Measurements from ENCODE around the gene CNTNAP2. TPM values are rescaled to one million over a fixed set of nuclear protein-coding genes. Genes with fewer than 3 reads are reported as not detected.
"Not testable (repeated sequence)": the region's sequence is repeated elsewhere in the genome, so short reads cannot be mapped to it uniquely, and the experiment has no call there.

Gene CNTNAP2
- total and polyA plus RNA-seq, 2 donors: 5.1 to 10.3 TPM

DNA sequence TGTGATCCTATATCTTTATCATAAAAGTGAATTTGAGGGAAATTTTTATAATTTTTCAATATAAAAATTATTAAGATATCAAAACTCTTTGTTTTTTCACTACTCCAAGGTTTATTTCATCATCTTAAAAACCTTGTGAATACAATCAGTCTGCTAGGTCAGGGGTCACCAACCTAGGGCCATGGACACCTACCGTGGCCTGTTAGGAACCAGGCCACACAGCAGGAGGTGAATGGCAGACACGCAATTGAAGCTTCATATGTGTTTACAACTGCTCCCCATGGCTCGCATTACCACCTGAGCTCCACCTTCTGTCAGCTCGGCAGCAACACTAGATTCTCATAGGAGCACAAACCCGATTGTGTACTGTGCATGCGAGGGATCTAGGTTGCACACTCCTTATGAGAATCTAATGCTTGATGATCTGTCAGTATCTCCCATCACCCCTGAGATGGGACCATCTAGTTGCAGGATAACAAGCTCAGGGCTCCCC lies 2202.8 kb downstream of the CNTNAP2 start:
- no peak overlapping the region for H3K27ac ChIP-seq (ENCODE audit: low read depth in 1 of 2, low read length in 1 of 2)
- H3K4me1 ChIP-seq (ENCODE audit: control insufficient read depth in 2 of 2, insufficient read depth in 2 of 2, low read length in 2 of 2): no peaks in the 10 kb centered on the region
- H3K36me3 ChIP-seq (ENCODE audit: control insufficient read depth in 2 of 2, insufficient read depth in 2 of 2, low read length in 1 of 2): no peaks in the 10 kb centered on the region
- WGBS: 95% methylated on average over 6 of the region's 6 CpGs
- no peak overlapping the region for H3K4me3 ChIP-seq (ENCODE audit: low read length in 2 of 2)
- no peaks in the 10 kb centered on the region for H3K9me3 ChIP-seq (ENCODE audit: control insufficient read depth in 2 of 2, insufficient read depth in 1 of 2, low read length in 1 of 2)
- DNase-seq (ENCODE audit: low read depth in 6 of 9, low spot score in 9 of 9): no peak
- no peaks in the 10 kb centered on the region for H3K27me3 ChIP-seq (ENCODE audit: control insufficient read depth in 2 of 2, insufficient read depth in 1 of 2, low read length in 1 of 2)

DNA sequence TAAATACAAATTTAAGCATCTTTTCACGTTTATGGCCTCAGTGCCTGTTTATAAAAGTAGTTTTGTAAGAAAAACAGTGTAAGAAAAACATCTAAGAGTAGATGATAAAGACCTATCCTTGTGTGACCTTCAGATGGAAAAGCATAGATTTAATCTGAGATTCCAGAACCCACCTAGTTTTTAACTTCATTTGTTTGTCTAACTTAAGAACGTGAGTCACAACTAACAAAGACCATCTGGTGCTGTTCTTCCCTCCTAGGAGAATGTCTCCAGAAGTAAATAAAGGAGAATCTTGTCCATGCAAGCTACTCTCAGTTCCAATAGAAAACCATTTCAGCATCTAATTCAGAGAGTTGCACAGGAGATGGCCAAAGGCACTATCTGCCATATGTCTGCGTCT lies 2208.6 kb downstream of the CNTNAP2 start:
- no peak overlapping the region for H3K4me3 ChIP-seq (ENCODE audit: low read length in 2 of 2)
- H3K9me3 ChIP-seq (ENCODE audit: control insufficient read depth in 2 of 2, insufficient read depth in 1 of 2, low read length in 1 of 2): peaks cover 0 to 6% of the 10 kb centered on the region in 2 donors
- 93% methylated on average over 3 of the region's 3 CpGs for WGBS
- H3K36me3 ChIP-seq (ENCODE audit: control insufficient read depth in 2 of 2, insufficient read depth in 2 of 2, low read length in 1 of 2): no peaks in the 10 kb centered on the region
- no peaks in the 10 kb centered on the region for H3K4me1 ChIP-seq (ENCODE audit: control insufficient read depth in 2 of 2, insufficient read depth in 2 of 2, low read length in 2 of 2)
- no peak overlapping the region for H3K27ac ChIP-seq (ENCODE audit: low read depth in 1 of 2, low read length in 1 of 2)
- H3K27me3 ChIP-seq (ENCODE audit: control insufficient read depth in 2 of 2, insufficient read depth in 1 of 2, low read length in 1 of 2): no peaks in the 10 kb centered on the region
- DNase-seq (ENCODE audit: low read depth in 6 of 9, low spot score in 9 of 9): no peak

GRCh38 chr7:148327379-148327778 lies 2210.8 kb downstream of the CNTNAP2 start:
- no peak for DNase-seq (ENCODE audit: low read depth in 6 of 9, low spot score in 9 of 9)
- Histone ChIP-seq H3K9me3 (ENCODE audit: control insufficient read depth in 2 of 2, insufficient read depth in 1 of 2, low read length in 1 of 2) (peaks cover 0 to 21% of the 10 kb centered on the region in 2 donors), H3K36me3 (ENCODE audit: control insufficient read depth in 2 of 2, insufficient read depth in 2 of 2, low read length in 1 of 2) (no peaks in the 10 kb centered on the region), H3K4me1 (ENCODE audit: control insufficient read depth in 2 of 2, insufficient read depth in 2 of 2, low read length in 2 of 2) (no peaks in the 10 kb centered on the region), H3K4me3 (ENCODE audit: low read length in 2 of 2) (no peak overlapping the region), H3K27ac (ENCODE audit: low read depth in 1 of 2, low read length in 1 of 2) (no peak overlapping the region), H3K27me3 (ENCODE audit: control insufficient read depth in 2 of 2, insufficient read depth in 1 of 2, low read length in 1 of 2) (no peaks in the 10 kb centered on the region)
- 71% methylated on average over 1 of the region's 1 CpG for WGBS

DNA sequence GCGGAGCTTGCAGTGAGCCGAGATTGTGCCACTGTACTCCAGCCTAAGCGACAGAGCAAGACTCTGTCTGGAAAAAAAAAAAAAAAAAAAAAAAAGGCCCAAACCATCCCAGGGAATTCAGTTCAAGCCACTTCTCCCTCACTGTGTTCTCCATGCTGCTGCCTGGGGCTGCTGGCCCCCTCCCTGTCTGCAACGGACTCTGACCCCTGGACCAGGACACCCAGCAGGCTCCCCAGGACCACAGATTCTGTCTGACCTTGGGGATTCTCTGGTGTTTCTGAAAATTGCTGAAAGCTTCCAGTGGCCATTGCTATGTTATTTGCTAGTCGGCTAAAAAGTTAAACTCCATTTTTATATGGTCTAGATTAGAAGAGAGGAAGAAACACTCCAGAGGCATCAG lies 2212.3 kb downstream of the CNTNAP2 start:
- H3K36me3 ChIP-seq (ENCODE audit: control insufficient read depth in 2 of 2, insufficient read depth in 2 of 2, low read length in 1 of 2): no peaks in the 10 kb centered on the region
- no peak overlapping the region for H3K4me3 ChIP-seq (ENCODE audit: low read length in 2 of 2)
- DNase-seq (ENCODE audit: low read depth in 6 of 9, low spot score in 9 of 9): no peak
- H3K27me3 ChIP-seq (ENCODE audit: control insufficient read depth in 2 of 2, insufficient read depth in 1 of 2, low read length in 1 of 2): no peaks in the 10 kb centered on the region
- WGBS: 95% methylated on average over 5 of the region's 5 CpGs
- H3K9me3 ChIP-seq (ENCODE audit: control insufficient read depth in 2 of 2, insufficient read depth in 1 of 2, low read length in 1 of 2): peaks cover 0 to 21% of the 10 kb centered on the region in 2 donors
- no peaks in the 10 kb centered on the region for H3K4me1 ChIP-seq (ENCODE audit: control insufficient read depth in 2 of 2, insufficient read depth in 2 of 2, low read length in 2 of 2)
- H3K27ac ChIP-seq (ENCODE audit: low read depth in 1 of 2, low read length in 1 of 2): no peak overlapping the region

DNA sequence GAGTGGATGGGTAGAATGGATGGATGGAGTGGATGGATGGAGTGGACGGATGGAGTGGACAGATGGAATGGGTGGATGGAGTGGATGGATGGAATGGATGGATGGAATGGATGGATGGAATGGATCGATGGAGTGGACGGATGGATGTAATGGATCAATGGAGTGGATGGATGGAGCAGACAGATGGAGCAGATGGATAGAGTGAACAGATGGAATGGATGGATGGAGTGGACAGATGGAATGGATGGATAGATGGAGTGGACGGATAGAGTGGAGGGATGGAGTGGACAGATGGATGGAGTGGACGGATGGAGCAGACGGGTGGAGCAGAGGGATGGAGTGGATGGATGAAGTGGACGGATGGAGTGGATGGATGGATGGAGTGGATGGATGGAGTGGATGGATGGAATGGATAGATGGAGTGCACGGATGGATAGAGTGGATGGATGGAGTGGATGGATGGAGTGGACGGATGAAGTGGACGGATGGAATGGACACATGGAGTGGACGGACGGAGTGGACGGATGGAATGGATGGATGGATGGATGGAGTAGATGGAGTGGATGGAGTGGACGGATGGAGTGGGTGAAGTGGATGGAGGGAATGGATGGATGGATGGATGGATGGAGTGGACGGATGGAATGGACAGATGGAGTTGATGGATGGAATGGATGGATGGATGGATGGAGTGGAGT lies 2213.7 kb downstream of the CNTNAP2 start:
- Histone ChIP-seq H3K36me3 (ENCODE audit: control insufficient read depth in 2 of 2, insufficient read depth in 2 of 2, low read length in 1 of 2) (no peaks in the 10 kb centered on the region), H3K27ac (ENCODE audit: low read depth in 1 of 2, low read length in 1 of 2) (no peak overlapping the region), H3K4me3 (ENCODE audit: low read length in 2 of 2) (no peak overlapping the region), H3K9me3 (ENCODE audit: control insufficient read depth in 2 of 2, insufficient read depth in 1 of 2, low read length in 1 of 2) (peaks cover 0 to 21% of the 10 kb centered on the region in 2 donors), H3K27me3 (ENCODE audit: control insufficient read depth in 2 of 2, insufficient read depth in 1 of 2, low read length in 1 of 2) (peaks cover 0 to 3% of the 10 kb centered on the region in 2 donors), H3K4me1 (ENCODE audit: control insufficient read depth in 2 of 2, insufficient read depth in 2 of 2, low read length in 2 of 2) (no peaks in the 10 kb centered on the region)
- 96% methylated on average over 13 of the region's 15 CpGs for WGBS
- DNase-seq (ENCODE audit: low read depth in 6 of 9, low spot score in 9 of 9): no peak

- H3K4me1 ChIP-seq (ENCODE audit: control insufficient read depth in 2 of 2, insufficient read depth in 2 of 2, low read length in 2 of 2): no peaks in the 10 kb centered on the region
- WGBS: 98% methylated on average over 9 of the region's 9 CpGs
- H3K27me3 ChIP-seq (ENCODE audit: control insufficient read depth in 2 of 2, insufficient read depth in 1 of 2, low read length in 1 of 2): peaks cover 0 to 3% of the 10 kb centered on the region in 2 donors
- no peak overlapping the region for H3K27ac ChIP-seq (ENCODE audit: low read depth in 1 of 2, low read length in 1 of 2)
- no peaks in the 10 kb centered on the region for H3K36me3 ChIP-seq (ENCODE audit: control insufficient read depth in 2 of 2, insufficient read depth in 2 of 2, low read length in 1 of 2)
- DNase-seq (ENCODE audit: low read depth in 6 of 9, low spot score in 9 of 9): no peak
- peaks cover 0 to 21% of the 10 kb centered on the region in 2 donors for H3K9me3 ChIP-seq (ENCODE audit: control insufficient read depth in 2 of 2, insufficient read depth in 1 of 2, low read length in 1 of 2)
- no peak overlapping the region for H3K4me3 ChIP-seq (ENCODE audit: low read length in 2 of 2)
Measured at GRCh38 chr7:148330822-148331221, 2214.2 kb downstream of the CNTNAP2 start.

DNA sequence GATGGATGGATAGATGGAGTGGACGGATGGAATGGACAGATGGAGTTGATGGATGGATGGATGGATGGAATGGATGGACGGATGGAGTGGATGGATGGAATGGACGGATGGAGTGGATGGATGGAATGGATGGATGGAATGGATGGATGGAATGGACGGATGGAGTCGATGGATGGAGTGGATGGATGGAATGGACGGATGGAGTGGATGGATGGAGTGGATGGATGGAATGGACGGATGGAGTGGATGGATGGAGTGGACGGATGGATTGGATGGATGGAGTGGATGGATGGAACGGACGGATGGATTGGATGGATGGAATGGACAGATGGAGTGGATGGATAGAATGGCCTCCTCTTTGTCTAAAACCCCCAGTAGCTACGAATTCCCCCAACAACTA lies 2214.9 kb downstream of the CNTNAP2 start:
- WGBS: 82% methylated on average over 11 of the region's 11 CpGs
- DNase-seq (ENCODE audit: low read depth in 6 of 9, low spot score in 9 of 9); H3K27ac ChIP-seq (ENCODE audit: low read depth in 1 of 2, low read length in 1 of 2); H3K27me3 ChIP-seq (ENCODE audit: control insufficient read depth in 2 of 2, insufficient read depth in 1 of 2, low read length in 1 of 2); H3K36me3 ChIP-seq (ENCODE audit: control insufficient read depth in 2 of 2, insufficient read depth in 2 of 2, low read length in 1 of 2); H3K4me1 ChIP-seq (ENCODE audit: control insufficient read depth in 2 of 2, insufficient read depth in 2 of 2, low read length in 2 of 2); H3K4me3 ChIP-seq (ENCODE audit: low read length in 2 of 2): not testable (repeated sequence)
- H3K9me3 ChIP-seq (ENCODE audit: control insufficient read depth in 2 of 2, insufficient read depth in 1 of 2, low read length in 1 of 2): peaks cover 0 to 21% of the 10 kb centered on the region in 2 donors

DNA sequence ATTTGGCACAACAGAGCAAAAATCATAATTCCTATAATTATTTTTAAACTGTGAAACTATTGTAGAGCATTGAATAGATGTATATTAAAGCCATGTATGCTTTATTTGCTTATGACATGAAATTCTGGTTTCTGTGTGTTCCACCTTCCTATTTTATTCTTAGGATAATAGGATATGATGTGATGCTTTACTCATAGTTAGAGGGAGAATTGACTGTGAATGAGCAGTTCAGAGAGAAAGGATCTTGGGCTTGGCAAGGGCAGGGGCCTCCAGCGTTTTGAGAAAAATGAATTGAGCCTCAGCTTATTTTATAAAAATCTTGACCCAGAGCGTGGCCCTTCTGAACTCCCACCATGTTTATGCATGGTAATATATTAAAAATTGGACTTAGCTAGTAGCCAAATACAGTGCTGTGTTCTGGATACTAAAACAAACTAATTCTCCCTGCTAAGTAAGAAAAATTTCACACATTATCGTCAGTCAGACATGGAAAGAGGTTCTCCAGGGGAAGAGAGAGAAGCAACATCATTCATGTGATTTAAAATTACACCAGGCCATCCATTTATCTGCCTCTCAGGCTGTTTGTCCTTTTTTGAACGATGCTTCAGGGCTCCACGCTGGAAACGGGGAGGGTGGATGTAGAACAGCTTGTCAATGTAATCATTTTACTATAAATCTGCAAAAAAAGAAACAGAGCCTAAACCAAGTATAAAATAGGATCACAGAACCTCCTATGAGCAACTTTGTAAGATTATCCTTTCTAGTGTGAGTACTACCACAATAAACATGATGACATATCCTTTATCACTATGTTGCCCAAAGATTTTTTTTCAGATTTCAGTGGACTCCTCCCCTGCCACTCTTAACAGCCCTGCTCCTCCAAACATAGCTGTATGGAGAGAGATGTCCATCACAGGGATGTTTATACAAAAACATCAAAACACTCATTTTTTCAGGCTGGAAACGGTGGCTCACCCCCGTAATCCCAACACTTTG lies 2215.9 kb downstream of the CNTNAP2 start:
- no peaks in the 10 kb centered on the region for H3K36me3 ChIP-seq (ENCODE audit: control insufficient read depth in 2 of 2, insufficient read depth in 2 of 2, low read length in 1 of 2)
- peaks cover 0 to 10% of the 10 kb centered on the region in 2 donors for H3K27me3 ChIP-seq (ENCODE audit: control insufficient read depth in 2 of 2, insufficient read depth in 1 of 2, low read length in 1 of 2)
- DNase-seq (ENCODE audit: low read depth in 6 of 9, low spot score in 9 of 9): no peak
- peaks cover 0 to 21% of the 10 kb centered on the region in 2 donors for H3K9me3 ChIP-seq (ENCODE audit: control insufficient read depth in 2 of 2, insufficient read depth in 1 of 2, low read length in 1 of 2)
- 95% methylated on average over 8 of the region's 8 CpGs for WGBS
- H3K4me3 ChIP-seq (ENCODE audit: low read length in 2 of 2): no peak overlapping the region
- no peaks in the 10 kb centered on the region for H3K4me1 ChIP-seq (ENCODE audit: control insufficient read depth in 2 of 2, insufficient read depth in 2 of 2, low read length in 2 of 2)
- H3K27ac ChIP-seq (ENCODE audit: low read depth in 1 of 2, low read length in 1 of 2): no peak overlapping the region

DNA sequence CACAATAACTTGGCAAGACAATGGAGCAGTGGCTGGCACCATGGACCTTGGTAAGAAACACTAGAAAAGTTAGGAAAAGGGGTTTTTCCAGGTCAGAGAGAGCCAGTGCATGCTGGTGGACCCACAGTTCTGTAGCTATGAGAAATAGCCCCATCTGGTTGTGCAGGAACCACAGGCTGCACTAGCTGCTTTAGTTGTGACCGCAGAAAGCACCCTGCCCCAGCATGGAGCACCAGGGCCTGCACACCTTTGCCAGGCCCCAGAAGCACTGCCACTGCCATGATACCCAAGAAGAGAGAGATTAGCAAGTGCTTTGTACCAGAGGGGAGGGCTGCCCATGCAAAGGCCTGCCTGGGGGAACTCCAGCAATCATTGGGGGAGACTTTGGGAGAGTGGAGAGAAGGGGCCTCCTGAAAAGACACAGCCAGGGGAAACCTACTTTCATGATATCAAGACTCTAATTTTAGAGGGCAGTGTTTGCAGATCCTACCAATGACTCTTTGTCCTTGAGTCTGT lies 2217.9 kb downstream of the CNTNAP2 start:
- Histone ChIP-seq H3K9me3 (ENCODE audit: control insufficient read depth in 2 of 2, insufficient read depth in 1 of 2, low read length in 1 of 2) (peaks cover 0 to 25% of the 10 kb centered on the region in 2 donors), H3K4me1 (ENCODE audit: control insufficient read depth in 2 of 2, insufficient read depth in 2 of 2, low read length in 2 of 2) (peaks cover 0 to 6% of the 10 kb centered on the region in 2 donors), H3K4me3 (ENCODE audit: low read length in 2 of 2) (no peak overlapping the region), H3K27me3 (ENCODE audit: control insufficient read depth in 2 of 2, insufficient read depth in 1 of 2, low read length in 1 of 2) (peaks cover 16 to 29% of the 10 kb centered on the region in 2 donors), H3K36me3 (ENCODE audit: control insufficient read depth in 2 of 2, insufficient read depth in 2 of 2, low read length in 1 of 2) (no peaks in the 10 kb centered on the region), H3K27ac (ENCODE audit: low read depth in 1 of 2, low read length in 1 of 2) (no peak overlapping the region)
- no peak for DNase-seq (ENCODE audit: low read depth in 6 of 9, low spot score in 9 of 9)
- WGBS: 89% methylated on average over 1 of the region's 1 CpG
